ENCODE results near the gene RBP3. TPM values are rescaled to one million over a fixed set of nuclear protein-coding genes. Genes with fewer than 3 reads are reported as not detected.

The RBP3 gene
- total RNA-seq, 1 experiment from 2014 or later: not detected

GRCh38 chr10:47406548-47406869 is 58.3 kb downstream of the RBP3 start:
- Histone ChIP-seq H2BK20ac (ENCODE audit: low read depth, low read length, poor library complexity, severe bottlenecking) (no peak overlapping the region), H4K91ac (ENCODE audit: insufficient read length, low read depth, low read length) (no peak overlapping the region), H3K79me2 (ENCODE audit: insufficient read depth, low read length) (no peaks in the 10 kb centered on the region), H2BK15ac (ENCODE audit: low read depth, low read length) (no peak overlapping the region), H4K5ac (ENCODE audit: insufficient read length, low read depth, low read length) (no peak overlapping the region), H4K20me1 (ENCODE audit: control insufficient read depth, insufficient read depth, insufficient read length) (no peaks in the 10 kb centered on the region), H3K9me3 (ENCODE audit: control insufficient read depth, low read depth, low read length) (no peaks in the 10 kb centered on the region), H3K27me3 (ENCODE audit: insufficient read depth, low read length) (no peaks in the 10 kb centered on the region), H2AK5ac (ENCODE audit: insufficient read length, low read length) (no peak overlapping the region), H2BK5ac (ENCODE audit: insufficient read length, low read length) (no peak overlapping the region), H3K23me2 (ENCODE audit: insufficient read length, low read depth, low read length, poor library complexity, severe bottlenecking) (no peaks in the 10 kb centered on the region), H3K9ac (ENCODE audit: extremely low read depth, insufficient read length, low read length) (no peak overlapping the region), H2BK120ac (ENCODE audit: low read depth, low read length, poor library complexity, severe bottlenecking) (no peak overlapping the region), H2BK12ac (ENCODE audit: insufficient read length, low read depth, low read length) (no peak overlapping the region), H3K56ac (ENCODE audit: insufficient read length, low read depth, low read length) (no peak overlapping the region), H4K8ac (replicated peaks; ENCODE audit: insufficient read length, low read depth, low read length) (no peak overlapping the region), H2AFZ (ENCODE audit: low read length) (no peak overlapping the region), H3K23ac (ENCODE audit: insufficient read length, low read depth, low read length) (no peak overlapping the region), H3K79me1 (ENCODE audit: insufficient read depth, low read depth, low read length, poor library complexity, severe bottlenecking) (no peaks in the 10 kb centered on the region), H3K27ac (ENCODE audit: insufficient read length, low read depth, low read length) (no peak overlapping the region), H3K18ac (ENCODE audit: insufficient read length, low read depth, low read length) (no peak overlapping the region), H3K4ac (ENCODE audit: low read depth, low read length) (no peak overlapping the region), H3K14ac (ENCODE audit: insufficient read depth, low read length) (no peak overlapping the region), H3K4me1 (ENCODE audit: insufficient read depth, low read length) (peaks cover 4% of the 10 kb centered on the region; the same call in 1 of the 2 replicates), H3K4me2 (ENCODE audit: insufficient read depth, insufficient read length, low read length) (no peak overlapping the region), H3T11ph (ENCODE audit: low read length) (no peak overlapping the region)
- no CpG with 5 or more reads among the region's 4 CpGs for WGBS (ENCODE audit: extremely low coverage, insufficient read length, low lambda C conversion rate)
- TF ChIP-seq, protein P1, sequence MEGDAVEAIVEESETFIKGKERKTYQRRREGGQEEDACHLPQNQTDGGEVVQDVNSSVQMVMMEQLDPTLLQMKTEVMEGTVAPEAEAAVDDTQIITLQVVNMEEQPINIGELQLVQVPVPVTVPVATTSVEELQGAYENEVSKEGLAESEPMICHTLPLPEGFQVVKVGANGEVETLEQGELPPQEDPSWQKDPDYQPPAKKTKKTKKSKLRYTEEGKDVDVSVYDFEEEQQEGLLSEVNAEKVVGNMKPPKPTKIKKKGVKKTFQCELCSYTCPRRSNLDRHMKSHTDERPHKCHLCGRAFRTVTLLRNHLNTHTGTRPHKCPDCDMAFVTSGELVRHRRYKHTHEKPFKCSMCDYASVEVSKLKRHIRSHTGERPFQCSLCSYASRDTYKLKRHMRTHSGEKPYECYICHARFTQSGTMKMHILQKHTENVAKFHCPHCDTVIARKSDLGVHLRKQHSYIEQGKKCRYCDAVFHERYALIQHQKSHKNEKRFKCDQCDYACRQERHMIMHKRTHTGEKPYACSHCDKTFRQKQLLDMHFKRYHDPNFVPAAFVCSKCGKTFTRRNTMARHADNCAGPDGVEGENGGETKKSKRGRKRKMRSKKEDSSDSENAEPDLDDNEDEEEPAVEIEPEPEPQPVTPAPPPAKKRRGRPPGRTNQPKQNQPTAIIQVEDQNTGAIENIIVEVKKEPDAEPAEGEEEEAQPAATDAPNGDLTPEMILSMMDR (conservative IDR thresholded peaks at IDR 0.05): no peak
- Mint-ChIP-seq H3K9me3 (no peaks in the 10 kb centered on the region), H3K27me3 (ENCODE audit: low read depth) (peaks cover 7% of the 10 kb centered on the region), H3K36me3 (ENCODE audit: insufficient read depth in 1 of 3, low read depth in 3 of 3) (no peaks in the 10 kb centered on the region; a peak in 1 of 7 replicates), H3K4me1 (peaks cover 28 to 29% of the 10 kb centered on the region in 2 experiments), H3K27ac (no peak overlapping the region), H3K4me3 (no peak overlapping the region)
- peak; percentile 26 for DNase-seq
